Activated CD8-positive, alpha-beta T cell treated with anti-CD3 and anti-CD28 coated beads for 36 hours (primary cell): ENCODE results near the gene MT3. TPM values are rescaled to one million over a fixed set of nuclear protein-coding genes. Genes with fewer than 3 reads are reported as not detected.

ENCODE experiments used
- ATAC-seq: fragments of 200-7000 bp; cut with Tn5 transposase; one replicate; pipeline ENCODE4 v1.10.0; 2021; ENCODE audit warnings: mild to moderate bottlenecking, moderate library complexity
- CTCF ChIA-PET: fragments of 350-600 bp; sonication (Branson Sonifier 250); formaldehyde crosslinking; loops from one replicate; lab custom pipeline; 2021; ENCODE audit warnings: antibody characterized with exemption; lab: Charles Lee
- POLR2A ChIA-PET: fragments of 350-600 bp; sonication (Branson Sonifier 250); formaldehyde crosslinking; loops from one replicate; lab custom pipeline; 2021; ENCODE audit warnings: antibody characterized with exemption; lab: Charles Lee
- DNase-seq: peaks from one replicate; pipeline ENCODE4 v3.0.0-alpha.2; 2020
- H3K27ac Mint-ChIP-seq: one replicate; pipeline ENCODE4 v1.8.0; 2021; ENCODE audit warnings: mild to moderate bottlenecking, mixed read lengths
- H3K27me3 Mint-ChIP-seq: one replicate; pipeline ENCODE4 v1.8.0; 2021; ENCODE audit warnings: mixed read lengths
- H3K36me3 Mint-ChIP-seq: one replicate; pipeline ENCODE4 v1.8.0; 2021; ENCODE audit warnings: low read depth, mixed read lengths
- H3K4me1 Mint-ChIP-seq: one replicate; pipeline ENCODE4 v1.8.0; 2021; ENCODE audit warnings: low read depth, mixed read lengths
- H3K4me3 Mint-ChIP-seq: one replicate; pipeline ENCODE4 v1.8.0; 2021; ENCODE audit warnings: mild to moderate bottlenecking, moderate library complexity, mixed read lengths
- H3K9me3 Mint-ChIP-seq: one replicate; pipeline ENCODE4 v1.8.0; 2021; ENCODE audit warnings: mixed read lengths
- intact Hi-C: fragments of 100-400 bp; cut with micrococcal nuclease; formaldehyde crosslinking; loops from one replicate; pipeline ENCODE4 v1.10.0; 2022
- total RNA-seq, 2 experiments: library from RNA; stranded (reverse); gene quantifications; one replicate each; pipeline ENCODE4 v1.2.3, GENCODE V29; 2021
- TF ChIP-seq, protein P1 (sequence below): fragments of 200-600 bp; IDR thresholded peaks from one replicate; pipeline ENCODE4 v1.8.0; 2022; ENCODE audit warnings: antibody characterized with exemption, mild to moderate bottlenecking

The MT3 gene
- total RNA-seq, 2 experiments from 2014 or later: 30.7 to 33.6 TPM

DNA sequence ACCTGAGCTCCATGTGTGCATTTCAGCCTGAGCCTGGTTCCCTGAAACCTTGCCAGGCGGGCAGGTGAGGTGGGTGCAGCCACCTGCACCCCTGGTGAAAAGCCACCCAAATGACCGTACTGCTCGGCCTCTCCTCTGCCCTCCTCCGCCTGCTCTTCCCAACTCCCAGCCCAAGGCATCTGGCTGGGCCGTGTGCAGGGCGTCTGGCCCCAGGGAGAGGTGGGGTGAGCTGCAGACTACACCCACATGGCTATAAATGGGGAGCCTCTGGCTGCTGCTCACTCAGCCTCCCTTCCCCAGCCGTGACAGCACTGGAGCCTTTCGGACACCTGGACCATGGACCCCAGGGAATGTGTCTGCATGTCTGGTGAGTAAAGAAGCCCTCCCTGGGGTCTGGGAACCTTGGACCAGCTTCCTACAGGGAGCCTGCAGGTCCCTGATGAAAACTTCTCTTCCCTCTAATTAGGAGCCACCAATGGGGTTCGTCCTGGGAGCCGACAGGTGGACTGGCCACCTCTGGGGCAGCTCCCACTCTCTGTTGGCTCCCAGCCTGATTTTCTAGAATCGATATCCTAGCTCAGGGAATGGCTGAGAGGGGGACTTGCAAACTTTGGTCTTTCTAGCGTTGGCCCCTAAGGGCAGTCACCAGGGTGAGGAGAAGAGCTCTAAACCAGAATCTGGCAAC is 24.4 kb upstream of the MT3 start, which contains the start of gene MT4:
TSS of gene MT4 (plus strand) at position 281 of the 685 bp plus-strand sequence. CDS start at position 337, 56 bp downstream.
- DNase-seq (no peak), ATAC-seq (no peak)
- Mint-ChIP-seq H3K36me3 (no peaks in the 10 kb centered on the region), H3K4me1 (no peaks in the 10 kb centered on the region), H3K9me3 (no peaks in the 10 kb centered on the region), H3K4me3 (no peak within 1 kb of the TSS), H3K27ac (no peak within 1 kb of the TSS), H3K27me3 (peaks cover 4% of the 10 kb centered on the region)
- TF ChIP-seq, protein P1, sequence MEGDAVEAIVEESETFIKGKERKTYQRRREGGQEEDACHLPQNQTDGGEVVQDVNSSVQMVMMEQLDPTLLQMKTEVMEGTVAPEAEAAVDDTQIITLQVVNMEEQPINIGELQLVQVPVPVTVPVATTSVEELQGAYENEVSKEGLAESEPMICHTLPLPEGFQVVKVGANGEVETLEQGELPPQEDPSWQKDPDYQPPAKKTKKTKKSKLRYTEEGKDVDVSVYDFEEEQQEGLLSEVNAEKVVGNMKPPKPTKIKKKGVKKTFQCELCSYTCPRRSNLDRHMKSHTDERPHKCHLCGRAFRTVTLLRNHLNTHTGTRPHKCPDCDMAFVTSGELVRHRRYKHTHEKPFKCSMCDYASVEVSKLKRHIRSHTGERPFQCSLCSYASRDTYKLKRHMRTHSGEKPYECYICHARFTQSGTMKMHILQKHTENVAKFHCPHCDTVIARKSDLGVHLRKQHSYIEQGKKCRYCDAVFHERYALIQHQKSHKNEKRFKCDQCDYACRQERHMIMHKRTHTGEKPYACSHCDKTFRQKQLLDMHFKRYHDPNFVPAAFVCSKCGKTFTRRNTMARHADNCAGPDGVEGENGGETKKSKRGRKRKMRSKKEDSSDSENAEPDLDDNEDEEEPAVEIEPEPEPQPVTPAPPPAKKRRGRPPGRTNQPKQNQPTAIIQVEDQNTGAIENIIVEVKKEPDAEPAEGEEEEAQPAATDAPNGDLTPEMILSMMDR: no peak
- intact Hi-C loops: no loop called here
- ChIA-PET POLR2A (no interaction called here), CTCF (interaction anchor here (1.0 to 1.3 kb wide), 4 partner anchors 11 to 137 kb away, joined by 3 to 5 read pairs (median 4); no protein-coding TSS in a partner anchor)

DNA sequence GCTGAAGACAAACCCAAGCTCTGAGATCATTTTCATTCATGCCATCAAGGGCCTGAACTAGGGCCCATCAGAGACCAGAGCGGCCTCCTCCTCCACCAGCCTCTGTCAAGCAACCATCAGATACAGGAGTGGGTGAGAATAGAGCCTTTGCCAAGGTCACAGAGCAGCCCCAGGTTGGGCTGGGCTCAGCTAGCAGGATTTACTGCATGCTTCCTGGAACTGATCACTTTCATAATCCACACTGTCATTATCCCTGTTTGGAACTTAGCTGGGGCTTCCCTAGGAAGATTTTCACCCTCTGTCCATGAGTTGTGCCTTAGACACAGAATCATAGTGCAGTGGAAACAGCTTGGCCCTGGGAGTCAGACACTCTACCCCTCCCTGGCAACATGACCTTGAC is 19.4 kb upstream of the MT3 start:
- no peaks in the 10 kb centered on the region for H3K4me1 Mint-ChIP-seq
- TF ChIP-seq, protein P1: no peak
- no peaks in the 10 kb centered on the region for H3K36me3 Mint-ChIP-seq
- ATAC-seq (no peak), DNase-seq (no peak)
- H3K27ac Mint-ChIP-seq: no peak overlapping the region
- no peak overlapping the region for H3K4me3 Mint-ChIP-seq
- peaks cover 5% of the 10 kb centered on the region for H3K9me3 Mint-ChIP-seq
- ChIA-PET POLR2A (interaction anchor here (0.5 kb wide), 1 partner anchor 91 kb away, joined by 3 read pairs; no protein-coding TSS in a partner anchor), CTCF (no interaction called here)
- intact Hi-C loops: no loop called here
- H3K27me3 Mint-ChIP-seq: peaks cover 2% of the 10 kb centered on the region

DNA sequence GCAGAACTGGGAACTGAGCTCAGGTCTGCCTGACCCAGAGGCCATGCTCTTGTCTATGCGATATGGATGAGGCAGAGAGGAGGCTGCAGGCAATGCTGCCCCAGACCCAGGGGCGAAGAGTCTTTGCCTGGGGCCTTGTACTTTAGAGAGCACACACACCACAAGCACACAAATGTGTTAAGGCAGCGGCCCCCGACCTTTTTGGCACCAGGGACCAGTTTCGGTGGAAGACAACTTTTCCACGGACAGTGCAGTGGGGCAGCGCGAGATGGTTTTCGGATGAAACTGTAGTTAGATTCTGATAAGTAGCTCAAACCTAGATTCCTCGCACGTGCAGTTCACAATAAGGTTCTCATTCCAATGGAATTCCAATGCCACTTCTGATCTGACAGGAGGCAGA is 17.8 kb upstream of the MT3 start:
- TF ChIP-seq, protein P1: no peak
- ChIA-PET CTCF (interaction anchor here (1.0 kb wide), 1 partner anchor 29 kb away, joined by 3 read pairs; no protein-coding TSS in a partner anchor), POLR2A (no interaction called here)
- no peaks in the 10 kb centered on the region for H3K36me3 Mint-ChIP-seq
- no peak for ATAC-seq
- H3K27ac Mint-ChIP-seq: no peak overlapping the region
- no peak for DNase-seq
- intact Hi-C loops: no loop called here
- H3K9me3 Mint-ChIP-seq: peaks cover 5% of the 10 kb centered on the region
- H3K4me1 Mint-ChIP-seq: no peaks in the 10 kb centered on the region
- no peaks in the 10 kb centered on the region for H3K27me3 Mint-ChIP-seq
- no peak overlapping the region for H3K4me3 Mint-ChIP-seq

DNA sequence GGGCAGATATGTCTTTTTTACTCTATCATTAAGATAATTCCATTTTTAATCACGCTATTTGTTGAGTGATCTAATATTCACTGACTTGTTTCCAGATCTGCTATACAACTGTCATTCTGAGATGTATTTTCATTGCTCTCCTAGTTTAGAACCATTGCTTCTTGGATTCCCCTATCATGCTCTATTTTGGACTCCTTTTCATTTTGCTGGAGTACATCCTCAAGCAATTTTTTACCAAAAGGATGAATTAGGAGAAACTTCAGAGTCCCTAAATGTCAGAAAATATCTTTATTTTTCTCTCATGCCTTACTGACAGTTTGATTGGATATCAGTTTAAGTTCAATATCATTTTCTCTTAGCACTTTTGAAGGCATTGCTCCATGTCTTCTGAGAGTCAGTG is 14.7 kb upstream of the MT3 start:
- H3K36me3 Mint-ChIP-seq: no peaks in the 10 kb centered on the region
- H3K27me3 Mint-ChIP-seq: no peaks in the 10 kb centered on the region
- ChIA-PET CTCF (interaction anchor here (2.2 kb wide), 1 partner anchor 128 kb away, joined by 18 read pairs; no protein-coding TSS in a partner anchor), POLR2A (no interaction called here)
- DNase-seq: no peak
- TF ChIP-seq, protein P1: no peak
- intact Hi-C loops: no loop called here
- no peak overlapping the region for H3K4me3 Mint-ChIP-seq
- peaks cover 5% of the 10 kb centered on the region for H3K9me3 Mint-ChIP-seq
- H3K27ac Mint-ChIP-seq: no peak overlapping the region
- no peak for ATAC-seq
- H3K4me1 Mint-ChIP-seq: peaks cover 4% of the 10 kb centered on the region
